PC-3 (cell line): ENCODE measurements around the gene C6orf58. TPM values are rescaled to one million over a fixed set of nuclear protein-coding genes. Genes with fewer than 3 reads are reported as not detected.

Source experiments
- ATAC-seq: fragments of 200-7000 bp; cut with Tn5 transposase; 2 replicates; pipeline ENCODE4 v1.9.1; 2020; ENCODE audit warnings: mild to moderate bottlenecking, moderate library complexity
- BruUV-seq: library from RNA; stranded (reverse); fragments of 400-500 nt; replicated peaks from 2 replicates; lab custom pipeline; 2021; lab: Mats Ljungman, UMichigan
- CTCF ChIA-PET: fragments of 300-600 bp; sonication (Branson Sonifier 250); formaldehyde crosslinking; loops from one replicate; lab custom pipeline; 2022; ENCODE audit warnings: antibody characterized with exemption; lab: Charles Lee
- POLR2A ChIA-PET: fragments of 300-600 bp; sonication (Branson Sonifier 250); formaldehyde crosslinking; loops from one replicate; lab custom pipeline; 2022; ENCODE audit warnings: antibody characterized with exemption; ENCODE audit not compliant: unreplicated experiment; lab: Charles Lee
- DNase-seq: peaks from one replicate; pipeline ENCODE4 v3.0.0-alpha.2; 2015
- H2AFZ ChIP-seq: fragments of 300-600 bp; sonication (generic); 2 replicates; pipeline ENCODE4 v1.6.0; 2016; ENCODE audit warnings: antibody characterized with exemption, low read length
- H3F3A ChIP-seq: fragments of 300-600 bp; sonication (generic); one replicate; pipeline ENCODE4 v1.6.0; 2017; ENCODE audit warnings: antibody characterized with exemption, low read length, control low read depth, mild to moderate bottlenecking; ENCODE audit not compliant: unreplicated experiment
- H3K27ac ChIP-seq: fragments of 300-600 bp; sonication (generic); 2 replicates; pipeline ENCODE4 v1.5.1; 2016; ENCODE audit warnings: mild to moderate bottlenecking, low read length
- H3K27me3 ChIP-seq: fragments of 300-600 bp; sonication (generic); 2 replicates; pipeline ENCODE4 v1.6.1; 2016; ENCODE audit warnings: low read length, mixed read lengths
- H3K36me3 ChIP-seq: fragments of 300-600 bp; sonication (generic); 2 replicates; pipeline ENCODE4 v1.6.1; 2016; ENCODE audit warnings: low read depth, mixed run types, low read length, mixed read lengths
- H3K4me1 ChIP-seq: fragments of 300-600 bp; sonication (generic); 2 replicates; pipeline ENCODE4 v1.5.1; 2016; ENCODE audit warnings: low read length; ENCODE audit not compliant: insufficient read depth
- H3K4me2 ChIP-seq: fragments of 300-600 bp; sonication (generic); 2 replicates; pipeline ENCODE4 v1.6.0; 2016; ENCODE audit warnings: low read length
- H3K4me3 ChIP-seq: fragments of 300-600 bp; sonication (generic); 2 replicates; pipeline ENCODE4 v1.5.1; 2016; ENCODE audit warnings: mild to moderate bottlenecking, low read length, mixed read lengths
- H3K79me2 ChIP-seq: fragments of 300-600 bp; sonication (generic); 2 replicates; pipeline ENCODE4 v1.6.1; 2017; ENCODE audit warnings: low read length, mixed read lengths
- H3K9ac ChIP-seq: fragments of 300-600 bp; sonication (generic); 2 replicates; pipeline ENCODE4 v1.6.0; 2016; ENCODE audit warnings: mild to moderate bottlenecking, low read length
- H3K9me2 ChIP-seq: fragments of 300-600 bp; sonication (generic); replicated peaks from 2 replicates; pipeline ENCODE4 v1.6.1; 2016; ENCODE audit warnings: mixed run types, low read length, mixed read lengths
- H3K9me3 ChIP-seq: fragments of 300-600 bp; sonication (generic); 2 replicates; pipeline ENCODE4 v1.6.1; 2016; ENCODE audit warnings: low read length, mixed read lengths
- H4K20me1 ChIP-seq: fragments of 300-600 bp; sonication (generic); 2 replicates; pipeline ENCODE4 v1.6.1; 2016; ENCODE audit warnings: low read length, mixed read lengths
- EZH2 ChIP-seq: fragments of 300-600 bp; sonication (generic); IDR thresholded peaks from one replicate; pipeline ENCODE4 v1.6.1; 2017; ENCODE audit warnings: antibody characterized with exemption, mild to moderate bottlenecking, low read length; ENCODE audit not compliant: unreplicated experiment
- EZH2phosphoT487 ChIP-seq: fragments of 300-600 bp; sonication (generic); IDR thresholded peaks from 2 replicates; pipeline ENCODE4 v1.6.1; 2018; ENCODE audit warnings: mild to moderate bottlenecking, antibody characterized with exemption, low read length, borderline replicate concordance
- intact Hi-C: fragments of 100-400 bp; cut with micrococcal nuclease; formaldehyde crosslinking; loops from 2 replicates; pipeline ENCODE4 v1.9.0; 2023
- total RNA-seq: library from RNA; depleted of rRNA; stranded (reverse); fragments of >200 nt; gene quantifications from 2 replicates; pipeline ENCODE4 v1.2.3, GENCODE V29; 2014
- TF ChIP-seq, protein P1 (sequence below): fragments of 300-600 bp; sonication (generic); conservative IDR thresholded peaks from 2 replicates; pipeline ENCODE4 v1.5.1; 2017; ENCODE audit warnings: antibody characterized with exemption, low read depth, mild to moderate bottlenecking, low read length

Gene C6orf58
- total RNA-seq, 1 experiment from 2014 or later, result not detected

DNA sequence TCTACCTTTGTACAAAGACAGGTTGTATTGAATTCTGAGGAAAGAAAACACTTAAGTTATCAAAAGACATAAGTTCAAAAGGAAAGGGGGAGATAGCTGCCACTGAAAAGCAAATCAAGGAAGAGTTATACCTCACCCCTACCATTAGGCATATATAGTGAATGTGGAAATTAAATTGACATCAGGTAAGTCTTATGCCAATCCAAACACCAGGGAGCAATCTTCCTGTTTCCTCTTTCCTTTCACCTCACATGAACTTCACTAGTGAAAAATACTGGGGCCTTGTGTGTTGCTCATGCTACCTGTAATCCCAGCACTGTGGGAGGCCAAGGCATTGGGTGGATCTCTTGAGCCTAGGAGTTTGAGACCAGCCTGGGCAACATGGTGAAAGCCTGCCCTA is 10.9 kb upstream of the C6orf58 start:
- no peaks in the 10 kb centered on the region for H3K27me3 ChIP-seq
- no peaks in the 10 kb centered on the region for H3K79me2 ChIP-seq
- H3K4me2 ChIP-seq, result no peak overlapping the region
- no peak overlapping the region for H2AFZ ChIP-seq
- no peak overlapping the region for H3K27ac ChIP-seq
- H3K4me1 ChIP-seq, result no peaks in the 10 kb centered on the region
- no peak overlapping the region for H3K9ac ChIP-seq
- TF ChIP-seq EZH2 (no peak), EZH2phosphoT487 (no peak)
- TF ChIP-seq, protein P1, sequence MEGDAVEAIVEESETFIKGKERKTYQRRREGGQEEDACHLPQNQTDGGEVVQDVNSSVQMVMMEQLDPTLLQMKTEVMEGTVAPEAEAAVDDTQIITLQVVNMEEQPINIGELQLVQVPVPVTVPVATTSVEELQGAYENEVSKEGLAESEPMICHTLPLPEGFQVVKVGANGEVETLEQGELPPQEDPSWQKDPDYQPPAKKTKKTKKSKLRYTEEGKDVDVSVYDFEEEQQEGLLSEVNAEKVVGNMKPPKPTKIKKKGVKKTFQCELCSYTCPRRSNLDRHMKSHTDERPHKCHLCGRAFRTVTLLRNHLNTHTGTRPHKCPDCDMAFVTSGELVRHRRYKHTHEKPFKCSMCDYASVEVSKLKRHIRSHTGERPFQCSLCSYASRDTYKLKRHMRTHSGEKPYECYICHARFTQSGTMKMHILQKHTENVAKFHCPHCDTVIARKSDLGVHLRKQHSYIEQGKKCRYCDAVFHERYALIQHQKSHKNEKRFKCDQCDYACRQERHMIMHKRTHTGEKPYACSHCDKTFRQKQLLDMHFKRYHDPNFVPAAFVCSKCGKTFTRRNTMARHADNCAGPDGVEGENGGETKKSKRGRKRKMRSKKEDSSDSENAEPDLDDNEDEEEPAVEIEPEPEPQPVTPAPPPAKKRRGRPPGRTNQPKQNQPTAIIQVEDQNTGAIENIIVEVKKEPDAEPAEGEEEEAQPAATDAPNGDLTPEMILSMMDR, result no peak
- DNase-seq, result no peak
- no TSS peak for BruUV-seq
- no peaks in the 10 kb centered on the region for H3K9me2 ChIP-seq
- POLR2A ChIA-PET, result no interaction called here
- no peaks in the 10 kb centered on the region for H4K20me1 ChIP-seq
- no peak overlapping the region for H3K4me3 ChIP-seq
- H3K9me3 ChIP-seq, result no peaks in the 10 kb centered on the region
- CTCF ChIA-PET, result no interaction called here
- H3F3A ChIP-seq, result no peaks in the 10 kb centered on the region
- intact Hi-C loops, result no loop called here
- H3K36me3 ChIP-seq, result no peaks in the 10 kb centered on the region
- no peak for ATAC-seq

DNA sequence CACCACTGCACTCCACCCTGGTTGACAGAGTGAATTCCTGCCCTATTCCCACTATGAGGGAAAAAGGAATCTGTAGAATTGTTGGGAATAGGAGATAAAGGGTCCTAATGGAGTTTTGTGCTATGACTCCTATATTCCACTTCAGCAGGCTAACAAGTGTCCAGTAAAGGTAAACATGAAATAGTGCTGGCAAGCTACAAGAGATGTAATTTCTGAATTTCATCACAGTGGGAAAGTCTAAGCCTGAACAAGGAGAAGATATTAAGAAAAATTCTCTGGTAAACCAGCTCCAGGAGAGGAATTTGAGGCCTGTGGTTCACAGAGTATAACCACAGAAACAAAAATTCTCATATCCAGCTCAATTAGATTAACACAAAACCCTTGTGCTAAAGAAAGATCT is 10.3 kb upstream of the C6orf58 start:
- H3K36me3 ChIP-seq, result no peaks in the 10 kb centered on the region
- no peaks in the 10 kb centered on the region for H3K9me2 ChIP-seq
- ChIA-PET POLR2A (no interaction called here), CTCF (no interaction called here)
- intact Hi-C loops, result no loop called here
- no peaks in the 10 kb centered on the region for H3F3A ChIP-seq
- H3K27me3 ChIP-seq, result no peaks in the 10 kb centered on the region
- H3K9me3 ChIP-seq, result no peaks in the 10 kb centered on the region
- no peaks in the 10 kb centered on the region for H3K79me2 ChIP-seq
- no peak overlapping the region for H3K9ac ChIP-seq
- no peak for TF ChIP-seq EZH2phosphoT487
- TF ChIP-seq EZH2, result no peak
- TF ChIP-seq, protein P1, result no peak
- H3K4me2 ChIP-seq, result no peak overlapping the region
- no peak overlapping the region for H3K4me3 ChIP-seq
- no peaks in the 10 kb centered on the region for H3K4me1 ChIP-seq
- ATAC-seq, result no peak
- no peak overlapping the region for H2AFZ ChIP-seq
- DNase-seq, result no peak
- H4K20me1 ChIP-seq, result no peaks in the 10 kb centered on the region
- BruUV-seq, result no TSS peak
- H3K27ac ChIP-seq, result no peak overlapping the region

GRCh38 chr6:127567476-127567875 is 9.5 kb upstream of the C6orf58 start:
- Histone ChIP-seq H2AFZ (no peak overlapping the region), H3K79me2 (no peaks in the 10 kb centered on the region), H3K4me2 (no peak overlapping the region), H3F3A (no peaks in the 10 kb centered on the region), H3K9me2 (no peaks in the 10 kb centered on the region), H3K36me3 (no peaks in the 10 kb centered on the region), H3K4me3 (no peak overlapping the region), H3K4me1 (no peaks in the 10 kb centered on the region), H3K9ac (no peak overlapping the region), H4K20me1 (no peaks in the 10 kb centered on the region), H3K9me3 (no peaks in the 10 kb centered on the region), H3K27me3 (no peaks in the 10 kb centered on the region), H3K27ac (no peak overlapping the region)
- TF ChIP-seq, protein P1, result no peak
- TF ChIP-seq EZH2phosphoT487 (no peak), EZH2 (no peak)
- POLR2A ChIA-PET, result no interaction called here
- no peak for DNase-seq
- no peak for ATAC-seq
- CTCF ChIA-PET, result no interaction called here
- intact Hi-C loops, result no loop called here
- BruUV-seq, result no TSS peak
